ENCODE measurements around the gene CNNM4. TPM values are rescaled to one million over a fixed set of nuclear protein-coding genes. Genes with fewer than 3 reads are reported as not detected.

CNNM4 gene
- total and polyA plus RNA-seq, 3 experiments from 2014 or later: 4.1 to 7.2 (median 6.9) TPM

GRCh38 chr2:96769814-96770213 lies 9.1 kb downstream of the CNNM4 start:
- Mint-ChIP-seq H3K27me3 (peaks cover 0 to 5% of the 10 kb centered on the region in 2 donors), H3K4me1 (peaks cover 36 to 65% (median 49%) of the 10 kb centered on the region in 3 donors), H3K36me3 (peaks cover 0 to 14% (median 6%) of the 10 kb centered on the region in 3 donors), H3K4me3 (peak overlapping the region in 1 of 7 donors; percentile 75), H3K9me3 (no peaks in the 10 kb centered on the region), H3K27ac (no peak overlapping the region)
- ChIA-PET POLR2A (no interaction called here), CTCF (interaction anchor here (1.3 to 1.7 kb wide), 2 partner anchors 9 to 10 kb away, joined by 3 to 7 read pairs; partner anchors contain the start of gene CNNM4)
- H3K27ac ChIP-seq (ENCODE audit: low read depth, low read length): no peak overlapping the region
- no peak for DNase-seq
- H3K4me1 ChIP-seq (ENCODE audit: insufficient read depth, low read length): peaks cover 10% of the 10 kb centered on the region
- H3K9me3 ChIP-seq (ENCODE audit: low read length): no peaks in the 10 kb centered on the region
- no peak overlapping the region for H3K4me3 ChIP-seq (ENCODE audit: low read length)
- no peaks in the 10 kb centered on the region for H3K27me3 ChIP-seq (ENCODE audit: insufficient read depth, low read length, poor library complexity, severe bottlenecking)
- no peaks in the 10 kb centered on the region for H3K36me3 ChIP-seq (ENCODE audit: insufficient read depth, low read length)

- Mint-ChIP-seq H3K9me3 (no peaks in the 10 kb centered on the region), H3K4me1 (peaks cover 42 to 62% (median 55%) of the 10 kb centered on the region in 3 donors), H3K4me3 (no peak overlapping the region), H3K36me3 (peaks cover 0 to 14% (median 6%) of the 10 kb centered on the region in 3 donors), H3K27me3 (peaks cover 0 to 5% of the 10 kb centered on the region in 2 donors), H3K27ac (no peak overlapping the region)
- Histone ChIP-seq H3K4me3 (ENCODE audit: low read length) (no peak overlapping the region), H3K27ac (ENCODE audit: low read depth, low read length) (no peak overlapping the region), H3K4me1 (ENCODE audit: insufficient read depth, low read length) (peaks cover 10% of the 10 kb centered on the region), H3K36me3 (ENCODE audit: insufficient read depth, low read length) (no peaks in the 10 kb centered on the region), H3K27me3 (ENCODE audit: insufficient read depth, low read length, poor library complexity, severe bottlenecking) (no peaks in the 10 kb centered on the region), H3K9me3 (ENCODE audit: low read length) (no peaks in the 10 kb centered on the region)
- ChIA-PET CTCF (interaction anchor here (1.3 kb wide), 1 partner anchor 9 kb away, joined by 3 read pairs; no protein-coding TSS in a partner anchor), POLR2A (no interaction called here)
- no peak for DNase-seq
Measured at GRCh38 chr2:96770442-96771202, 9.9 kb downstream of the CNNM4 start.

GRCh38 chr2:96771796-96772618 lies 11.3 kb downstream of the CNNM4 start:
- Mint-ChIP-seq H3K27ac (peak overlapping the region in 6 of 8 donors; percentile 2 to 84 (median 68)), H3K9me3 (no peaks in the 10 kb centered on the region), H3K27me3 (peaks cover 0 to 5% of the 10 kb centered on the region in 2 donors), H3K4me3 (peak overlapping the region in 6 of 7 donors; percentile 6 to 78 (median 50)), H3K36me3 (peaks cover 0 to 8% (median 4%) of the 10 kb centered on the region in 3 donors), H3K4me1 (peaks cover 33 to 51% (median 47%) of the 10 kb centered on the region in 3 donors)
- no peak overlapping the region for H3K27ac ChIP-seq (ENCODE audit: low read depth, low read length)
- H3K9me3 ChIP-seq (ENCODE audit: low read length): no peaks in the 10 kb centered on the region
- no peak for DNase-seq
- CTCF ChIA-PET: no interaction called here
- H3K4me3 ChIP-seq (ENCODE audit: low read length): no peak overlapping the region
- peaks cover 10% of the 10 kb centered on the region for H3K4me1 ChIP-seq (ENCODE audit: insufficient read depth, low read length)
- no peaks in the 10 kb centered on the region for H3K36me3 ChIP-seq (ENCODE audit: insufficient read depth, low read length)
- H3K27me3 ChIP-seq (ENCODE audit: insufficient read depth, low read length, poor library complexity, severe bottlenecking): no peaks in the 10 kb centered on the region
- POLR2A ChIA-PET: no interaction called here

GRCh38 chr2:96772903-96773671 lies 12.4 kb downstream of the CNNM4 start:
- H3K27ac ChIP-seq (ENCODE audit: low read depth, low read length): no peak overlapping the region
- DNase-seq: no peak
- CTCF ChIA-PET: interaction anchor here (0.9 to 2.2 kb wide), 8 partner anchors 10 to 179 kb away, joined by 3 to 21 read pairs (median 4); partner anchors contain the start of genes ANKRD39 and CNNM4
- POLR2A ChIA-PET: interaction anchor here (0.9 to 1.3 kb wide), 4 partner anchors 10 to 236 kb away, joined by 3 to 5 read pairs (median 4); partner anchors contain the start of gene CNNM4
- no peak overlapping the region for H3K4me3 ChIP-seq (ENCODE audit: low read length)
- H3K36me3 ChIP-seq (ENCODE audit: insufficient read depth, low read length): no peaks in the 10 kb centered on the region
- H3K9me3 ChIP-seq (ENCODE audit: low read length): no peaks in the 10 kb centered on the region
- peaks cover 0 to 5% (median 4%) of the 10 kb centered on the region in 3 donors for H3K36me3 Mint-ChIP-seq
- peak overlapping the region in 7 of 8 donors; percentile 30 to 91 (median 72) for H3K27ac Mint-ChIP-seq
- H3K27me3 ChIP-seq (ENCODE audit: insufficient read depth, low read length, poor library complexity, severe bottlenecking): no peaks in the 10 kb centered on the region
- H3K4me3 Mint-ChIP-seq: peak overlapping the region; percentile 64 to 92 (median 81)
- H3K4me1 Mint-ChIP-seq: peaks cover 30 to 43% (median 40%) of the 10 kb centered on the region in 3 donors
- peaks cover 10% of the 10 kb centered on the region for H3K4me1 ChIP-seq (ENCODE audit: insufficient read depth, low read length)
- H3K27me3 Mint-ChIP-seq: peaks cover 0 to 2% of the 10 kb centered on the region in 2 donors
- H3K9me3 Mint-ChIP-seq: no peaks in the 10 kb centered on the region

GRCh38 chr2:96773922-96774321 lies 13.2 kb downstream of the CNNM4 start:
- H3K27ac Mint-ChIP-seq: peak overlapping the region; percentile 83 to 96 (median 94)
- no peaks in the 10 kb centered on the region for H3K36me3 ChIP-seq (ENCODE audit: insufficient read depth, low read length)
- H3K27me3 ChIP-seq (ENCODE audit: insufficient read depth, low read length, poor library complexity, severe bottlenecking): no peaks in the 10 kb centered on the region
- peaks cover 10% of the 10 kb centered on the region for H3K4me1 ChIP-seq (ENCODE audit: insufficient read depth, low read length)
- DNase-seq: peak; percentile 38 to 75 (median 63)
- peak overlapping the region; percentile 59 for H3K4me3 ChIP-seq (ENCODE audit: low read length)
- H3K36me3 Mint-ChIP-seq: peaks cover 0 to 3% (median 0%) of the 10 kb centered on the region in 3 donors
- peaks cover 25 to 36% (median 34%) of the 10 kb centered on the region in 3 donors for H3K4me1 Mint-ChIP-seq
- H3K27ac ChIP-seq (ENCODE audit: low read depth, low read length): peak overlapping the region; percentile 49
- H3K9me3 ChIP-seq (ENCODE audit: low read length): no peaks in the 10 kb centered on the region
- no peaks in the 10 kb centered on the region for H3K9me3 Mint-ChIP-seq
- H3K4me3 Mint-ChIP-seq: peak overlapping the region; percentile 87 to 97 (median 93)
- ChIA-PET CTCF (interaction anchor here (0.6 to 2.2 kb wide), 16 partner anchors 8 to 179 kb away, joined by 3 to 21 read pairs (median 4); partner anchors contain the start of genes ANKRD39, CNNM3 and CNNM4), POLR2A (interaction anchor here (0.7 to 1.3 kb wide), 7 partner anchors 11 to 325 kb away, joined by 3 to 10 read pairs (median 4); partner anchors contain the start of genes ANKRD39, CNNM3 and CNNM4)
- H3K27me3 Mint-ChIP-seq: peaks cover 0 to 2% of the 10 kb centered on the region in 2 donors

GRCh38 chr2:96775160-96775559 lies 14.5 kb downstream of the CNNM4 start:
- H3K27ac ChIP-seq (ENCODE audit: low read depth, low read length): no peak overlapping the region
- peak overlapping the region in 7 of 8 donors; percentile 21 to 96 (median 83) for H3K27ac Mint-ChIP-seq
- H3K4me3 ChIP-seq (ENCODE audit: low read length): no peak overlapping the region
- H3K4me1 ChIP-seq (ENCODE audit: insufficient read depth, low read length): peaks cover 10% of the 10 kb centered on the region
- H3K9me3 Mint-ChIP-seq: no peaks in the 10 kb centered on the region
- no peaks in the 10 kb centered on the region for H3K27me3 ChIP-seq (ENCODE audit: insufficient read depth, low read length, poor library complexity, severe bottlenecking)
- DNase-seq: no peak
- H3K4me1 Mint-ChIP-seq: peaks cover 25 to 34% (median 33%) of the 10 kb centered on the region in 3 donors
- ChIA-PET POLR2A (interaction anchor here (0.8 kb wide), 1 partner anchor 41 kb away, joined by 3 read pairs; the partner anchor contains the start of gene CNNM3), CTCF (interaction anchor here (1.2 to 2.2 kb wide), 8 partner anchors 10 to 41 kb away, joined by 3 to 21 read pairs (median 4); partner anchors contain the start of genes CNNM3 and CNNM4)
- no peaks in the 10 kb centered on the region for H3K36me3 ChIP-seq (ENCODE audit: insufficient read depth, low read length)
- H3K27me3 Mint-ChIP-seq: peaks cover 0 to 2% of the 10 kb centered on the region in 2 donors
- H3K9me3 ChIP-seq (ENCODE audit: low read length): no peaks in the 10 kb centered on the region
- H3K4me3 Mint-ChIP-seq: peak overlapping the region in 6 of 7 donors; percentile 6 to 87 (median 38)
- peaks cover 0 to 5% (median 1%) of the 10 kb centered on the region in 3 donors for H3K36me3 Mint-ChIP-seq

- no peaks in the 10 kb centered on the region for H3K36me3 ChIP-seq (ENCODE audit: insufficient read depth, low read length)
- CTCF ChIA-PET: interaction anchor here (1.0 kb wide), 1 partner anchor 9 kb away, joined by 4 read pairs; no protein-coding TSS in a partner anchor
- H3K27me3 Mint-ChIP-seq: no peaks in the 10 kb centered on the region
- H3K4me3 ChIP-seq (ENCODE audit: low read length): no peak overlapping the region
- H3K4me3 Mint-ChIP-seq: no peak overlapping the region
- H3K9me3 ChIP-seq (ENCODE audit: low read length): no peaks in the 10 kb centered on the region
- no peaks in the 10 kb centered on the region for H3K9me3 Mint-ChIP-seq
- no peak for DNase-seq
- peaks cover 0 to 8% (median 6%) of the 10 kb centered on the region in 3 donors for H3K36me3 Mint-ChIP-seq
- POLR2A ChIA-PET: no interaction called here
- no peak overlapping the region for H3K27ac ChIP-seq (ENCODE audit: low read depth, low read length)
- H3K4me1 ChIP-seq (ENCODE audit: insufficient read depth, low read length): no peaks in the 10 kb centered on the region
- H3K27me3 ChIP-seq (ENCODE audit: insufficient read depth, low read length, poor library complexity, severe bottlenecking): no peaks in the 10 kb centered on the region
- no peaks in the 10 kb centered on the region for H3K4me1 Mint-ChIP-seq
- no peak overlapping the region for H3K27ac Mint-ChIP-seq
Measured at GRCh38 chr2:96783388-96783787, 22.7 kb downstream of the CNNM4 start.
